Heart left ventricle (tissue), 16 donors: ENCODE results near the gene AGBL3. TPM values are rescaled to one million over a fixed set of nuclear protein-coding genes. Genes with fewer than 3 reads are reported as not detected.
A peak's percentile ranks its signal among the peaks of the same experiment; 100 is the strongest.

Experiments used
- ATAC-seq, 4 donors: fragments of 200-7000 bp; cut with Tn5 transposase; one replicate each; pipeline ENCODE4 v1.9.1; 2020 to 2022; ENCODE audit warnings: moderate library complexity in 4 of 4, mild to moderate bottlenecking in 3 of 4, moderate number of reproducible peaks in 1 of 4
- DNase-seq, 5 donors: peaks; one replicate each; pipeline ENCODE4 v3.0.0-alpha.2; 2020
- H3K27ac ChIP-seq, 12 donors: fragments of 200-600 bp; sonication (generic) in 4 of 12; one replicate each; pipeline versions ENCODE4 v1.5.0 to v1.8.0; 2016 to 2022; ENCODE audit warnings: mild to moderate bottlenecking in 2 of 12
- H3K27me3 ChIP-seq, 9 donors: fragments of 200-600 bp; sonication (generic) in 2 of 9; one replicate each; pipeline versions ENCODE4 v1.5.1 to v1.8.0; 2016 to 2022; ENCODE audit warnings: mild to moderate bottlenecking in 3 of 9
- H3K36me3 ChIP-seq, 9 donors: fragments of 200-600 bp; sonication (generic) in 2 of 9; one replicate each; pipeline versions ENCODE4 v1.5.0 to v1.8.0; 2018 to 2022; ENCODE audit warnings: mild to moderate bottlenecking in 2 of 9
- H3K4me1 ChIP-seq, 12 donors: fragments of 200-600 bp; sonication (generic) in 4 of 12; one replicate each; pipeline versions ENCODE4 v1.5.0 to v1.8.0; 2016 to 2022; ENCODE audit warnings: mild to moderate bottlenecking in 3 of 12
- H3K4me3 ChIP-seq, 12 donors: fragments of 200-600 bp; sonication (generic) in 4 of 12; one replicate each; pipeline versions ENCODE4 v1.5.0 to v1.8.0; 2017 to 2022; ENCODE audit warnings: mild to moderate bottlenecking in 9 of 12, moderate library complexity in 4 of 12
- H3K9me3 ChIP-seq, 12 donors: fragments of 200-600 bp; sonication (generic) in 4 of 12; one replicate each; pipeline versions ENCODE4 v1.5.0 to v1.8.0; 2016 to 2022; ENCODE audit warnings: mild to moderate bottlenecking in 1 of 12
- POLR2A ChIP-seq, 2 donors: fragments of 450-650 bp; IDR thresholded peaks; one replicate each; pipeline ENCODE4 v1.6.1; 2017; ENCODE audit warnings: antibody characterized with exemption in 2 of 2, mild to moderate bottlenecking in 2 of 2, moderate library complexity in 2 of 2
- WGBS, 4 donors: extraction: QIAGEN DNeasy Blood & Tissue Kit in 2 of 4; methylation state at CpG; one replicate each; pipeline versions ENCODE4 v1.1.5 to v1.1.7; 2013 to 2018; 5-methylcytosine and 5-hydroxymethylcytosine counted together
- intact Hi-C, 10 donors: fragments of 100-400 bp; cut with DNase I; formaldehyde crosslinking; loops; one replicate each; pipeline versions ENCODE4 v1.11.1 to v1.14.2; 2022
- polyA plus RNA-seq, 2 donors: library from polyadenylated mRNA; stranded (reverse); fragments of 200-250 nt; gene quantifications; one replicate each; pipeline ENCODE4 v1.2.3, GENCODE V29; 2013
- total RNA-seq, 9 donors: library from RNA; depleted of rRNA in 2 of 9; stranded (reverse); fragments of >200 nt in 2 of 9; fragmentation: NEBNext Ultra II Directional in 3 of 9; extraction: Animal tissue kit (Norgen Biotek cat#: 25700) in 3 of 9; gene quantifications; one replicate each; pipeline versions ENCODE4 v1.1.0 to v1.2.4, GENCODE V29; 2016 to 2023
- TF ChIP-seq, protein P1 (sequence below), 12 donors: fragments of 200-600 bp; sonication (generic) in 4 of 12; IDR thresholded peaks; one replicate each; pipeline versions ENCODE4 v1.5.0 to v1.8.0; 2018 to 2022; ENCODE audit warnings: antibody characterized with exemption in 12 of 12, mild to moderate bottlenecking in 5 of 12
- donor health status: ischemic (EF 13 %, LVEDD 7.1; RV severe dilation, severe dysfunction).
- donor health status: healthy with polysubstance abuse.
- donor health status: DM: no; HTN: yes; CAD: no.
- donor health status: DM: no; HTN: no; CAD: no.
- donor health status: ischemic (EF 25% LVEDD 6.9; RV normal size, moderate dysfunction).
- donor health status: ischemic (EF 25% LVEDD 5.7; RV mildly dilated, moderate dysfunction).
- donor health status: healthy.
- donor health status: DM: yes; HTN: yes; CAD: no.
- donor health status: ischemic (EF 35%, LVEDD 5.7; RV mildly dilated, moderate dysfunction).
- donor health status: nonischemic (EF 11% LVEDD 7.7; RV severe dilation, severe dysfunction).
- donor health status: DM: yes; HTN: yes; CAD: no.
- donor health status: PGD.
- donor health status: ischemic (EF 29% LVEDD 5.4; RV normal size, mild dysfunction).
- donor health status: nonischemic (EF 23%, LVEDD 6.1; RV moderate dilation, normal function).

AGBL3 gene
- total and polyA plus RNA-seq, 11 donors = 0.40 to 1.5 (median 0.93) TPM

- Histone ChIP-seq H3K9me3 (no peaks in the 10 kb centered on the region), H3K4me1 (peaks cover 0 to 9% (median 0%) of the 10 kb centered on the region in 12 donors), H3K4me3 (no peak overlapping the region), H3K27me3 (no peaks in the 10 kb centered on the region), H3K27ac (peak overlapping the region in 1 of 12 donors; percentile 13), H3K36me3 (peaks cover 0 to 100% (median 77%) of the 10 kb centered on the region in 9 donors)
- TF ChIP-seq, protein P1, sequence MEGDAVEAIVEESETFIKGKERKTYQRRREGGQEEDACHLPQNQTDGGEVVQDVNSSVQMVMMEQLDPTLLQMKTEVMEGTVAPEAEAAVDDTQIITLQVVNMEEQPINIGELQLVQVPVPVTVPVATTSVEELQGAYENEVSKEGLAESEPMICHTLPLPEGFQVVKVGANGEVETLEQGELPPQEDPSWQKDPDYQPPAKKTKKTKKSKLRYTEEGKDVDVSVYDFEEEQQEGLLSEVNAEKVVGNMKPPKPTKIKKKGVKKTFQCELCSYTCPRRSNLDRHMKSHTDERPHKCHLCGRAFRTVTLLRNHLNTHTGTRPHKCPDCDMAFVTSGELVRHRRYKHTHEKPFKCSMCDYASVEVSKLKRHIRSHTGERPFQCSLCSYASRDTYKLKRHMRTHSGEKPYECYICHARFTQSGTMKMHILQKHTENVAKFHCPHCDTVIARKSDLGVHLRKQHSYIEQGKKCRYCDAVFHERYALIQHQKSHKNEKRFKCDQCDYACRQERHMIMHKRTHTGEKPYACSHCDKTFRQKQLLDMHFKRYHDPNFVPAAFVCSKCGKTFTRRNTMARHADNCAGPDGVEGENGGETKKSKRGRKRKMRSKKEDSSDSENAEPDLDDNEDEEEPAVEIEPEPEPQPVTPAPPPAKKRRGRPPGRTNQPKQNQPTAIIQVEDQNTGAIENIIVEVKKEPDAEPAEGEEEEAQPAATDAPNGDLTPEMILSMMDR (IDR thresholded peaks at IDR 0.05) = no peak
- no peak for TF ChIP-seq POLR2A (IDR thresholded peaks at IDR 0.05)
- ATAC-seq (peak in 2 of 4 donors; percentile 6 to 34), DNase-seq (no peak)
- WGBS, 4 donors = 94 to 95% (median 95%) methylated on average over 17 of the region's 17 CpGs
- intact Hi-C loops = loop anchor here in 5 of 10 donors (5.0 to 10.0 kb wide), 2 partner anchors 173 to 255 kb away; partner anchors contain the start of gene CALD1 (in 3 of the 5)
Measured at GRCh38 chr7:134947329-134947728, 39.0 kb upstream of the AGBL3 start.

GRCh38 chr7:134947831-134948230 is 38.5 kb upstream of the AGBL3 start:
- TF ChIP-seq POLR2A (IDR thresholded peaks at IDR 0.05) = no peak
- TF ChIP-seq, protein P1 (IDR thresholded peaks at IDR 0.05) = no peak
- Histone ChIP-seq H3K27me3 (no peaks in the 10 kb centered on the region), H3K4me1 (peaks cover 0 to 9% (median 0%) of the 10 kb centered on the region in 12 donors), H3K4me3 (no peak overlapping the region), H3K9me3 (no peaks in the 10 kb centered on the region), H3K27ac (peak overlapping the region in 1 of 12 donors; percentile 13), H3K36me3 (peaks cover 0 to 100% (median 81%) of the 10 kb centered on the region in 9 donors)
- DNase-seq (no peak), ATAC-seq (no peak)
- 95 to 100% (median 98%) methylated on average over 1 of the region's 1 CpG for WGBS, 4 donors
- intact Hi-C loops = loop anchor here in 5 of 10 donors (5.0 to 10.0 kb wide), 2 partner anchors 173 to 256 kb away; partner anchors contain the start of gene CALD1 (in 3 of the 5)

- no peaks in the 10 kb centered on the region for H3K9me3 ChIP-seq
- H3K4me1 ChIP-seq = peaks cover 0 to 9% (median 0%) of the 10 kb centered on the region in 12 donors
- H3K36me3 ChIP-seq = peaks cover 0 to 100% (median 85%) of the 10 kb centered on the region in 9 donors
- no peak overlapping the region for H3K4me3 ChIP-seq
- WGBS, 4 donors = 91 to 95% (median 93%) methylated on average over 4 of the region's 4 CpGs
- TF ChIP-seq, protein P1 (IDR thresholded peaks at IDR 0.05) = no peak
- no peak for TF ChIP-seq POLR2A (IDR thresholded peaks at IDR 0.05)
- intact Hi-C loops = loop anchor here in 5 of 10 donors (5.0 to 10.0 kb wide), 2 partner anchors 173 to 256 kb away; partner anchors contain the start of gene CALD1 (in 3 of the 5)
- peak overlapping the region in 1 of 12 donors; percentile 13 for H3K27ac ChIP-seq
- ATAC-seq (no peak), DNase-seq (no peak)
- no peaks in the 10 kb centered on the region for H3K27me3 ChIP-seq
Measured at GRCh38 chr7:134948246-134948645, 38.1 kb upstream of the AGBL3 start.

DNA sequence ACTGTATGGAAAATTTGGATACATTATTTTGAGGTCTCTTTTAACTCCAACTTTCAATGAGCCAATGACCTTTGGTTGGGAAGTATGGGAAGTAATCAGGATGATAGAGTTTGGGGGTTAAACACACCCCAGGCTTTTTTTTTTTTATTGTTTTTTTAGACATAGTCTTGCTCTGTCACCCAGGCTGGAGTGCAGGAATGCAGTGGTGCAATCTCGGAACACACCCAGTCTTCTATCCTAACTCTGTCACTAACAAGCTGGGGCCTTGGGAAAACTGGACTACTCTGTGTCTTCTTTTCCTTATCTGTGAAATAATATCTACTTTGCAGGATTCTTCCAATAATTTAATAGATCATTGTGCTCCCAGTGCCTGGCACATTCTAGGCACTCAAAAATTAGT is 37.6 kb upstream of the AGBL3 start:
- no peak for DNase-seq
- WGBS, 4 donors = 75 to 96% (median 84%) methylated on average over 1 of the region's 1 CpG
- Histone ChIP-seq H3K27me3 (no peaks in the 10 kb centered on the region), H3K36me3 (peaks cover 0 to 100% (median 86%) of the 10 kb centered on the region in 9 donors), H3K4me1 (peaks cover 0 to 9% (median 0%) of the 10 kb centered on the region in 12 donors), H3K27ac (peak overlapping the region in 1 of 12 donors; percentile 33), H3K4me3 (no peak overlapping the region), H3K9me3 (no peaks in the 10 kb centered on the region)
- no peak for TF ChIP-seq POLR2A (IDR thresholded peaks at IDR 0.05)
- TF ChIP-seq, protein P1 (IDR thresholded peaks at IDR 0.05) = no peak
- intact Hi-C loops = loop anchor here in 5 of 10 donors (5.0 to 10.0 kb wide), 2 partner anchors 174 to 256 kb away; partner anchors contain the start of gene CALD1 (in 3 of the 5)
- ATAC-seq = no peak
